ENCODE data around the gene CRYBG1. TPM values are rescaled to one million over a fixed set of nuclear protein-coding genes. Genes with fewer than 3 reads are reported as not detected.

Gene CRYBG1
- total and polyA plus RNA-seq, 2 donors (not counting 3 experiments of a cell fraction or from before 2014, with no cell fraction given): 4.1 to 30.1 TPM

DNA sequence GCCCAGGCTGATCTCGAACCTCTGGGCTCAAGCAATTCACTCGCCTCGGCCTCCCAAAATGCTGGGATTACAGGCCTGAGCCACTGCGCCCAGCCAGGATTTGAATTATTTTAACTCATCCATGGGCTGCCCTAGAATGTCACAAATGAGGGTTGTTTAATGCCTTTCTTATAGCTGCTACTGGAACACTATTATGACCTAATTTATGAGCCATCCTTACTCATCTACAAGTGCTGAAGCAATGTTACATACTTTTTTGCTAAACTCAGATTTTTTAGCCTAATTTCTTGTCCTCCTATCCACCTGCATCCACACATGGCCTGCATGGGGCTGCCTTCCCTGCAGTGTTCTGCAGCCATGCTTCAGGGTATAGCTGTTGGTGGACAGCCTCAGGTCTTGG is 208.9 kb downstream of the CRYBG1 start:
- peaks cover 1% of the 10 kb centered on the region for H3K4me1 ChIP-seq (ENCODE audit: control insufficient read depth, extremely low read depth, insufficient read depth, low read length)
- H4K20me1 ChIP-seq (replicated peaks; ENCODE audit: control insufficient read depth, extremely low read depth, insufficient read depth, low read length): no peaks in the 10 kb centered on the region
- TF ChIP-seq EZH2 (IDR thresholded peaks at IDR 0.05; ENCODE audit: borderline replicate concordance, low read depth, low read length, severe bottlenecking) (no peak), POLR2A (IDR thresholded peaks at IDR 0.05; ENCODE audit: low read depth, low read length) (no peak), JUN (IDR thresholded peaks at IDR 0.05; ENCODE audit: borderline replicate concordance, insufficient read depth, insufficient read length, low read depth) (no peak), FOS (IDR thresholded peaks at IDR 0.05; ENCODE audit: borderline replicate concordance, insufficient read depth, low read length) (no peak), GATA2 (IDR thresholded peaks at IDR 0.05; ENCODE audit: insufficient read depth, insufficient read length, low read depth, low read length) (no peak), POLR2AphosphoS5 (IDR thresholded peaks at IDR 0.05; ENCODE audit: insufficient read depth, low read depth, low read length) (no peak), MYC (IDR thresholded peaks at IDR 0.05; ENCODE audit: low read depth, low read length) (no peak)
- TF ChIP-seq, protein P1, sequence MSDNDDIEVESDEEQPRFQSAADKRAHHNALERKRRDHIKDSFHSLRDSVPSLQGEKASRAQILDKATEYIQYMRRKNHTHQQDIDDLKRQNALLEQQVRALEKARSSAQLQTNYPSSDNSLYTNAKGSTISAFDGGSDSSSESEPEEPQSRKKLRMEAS (IDR thresholded peaks at IDR 0.05; ENCODE audit: insufficient read depth, insufficient read length): no peak
- TF ChIP-seq, protein P2, sequence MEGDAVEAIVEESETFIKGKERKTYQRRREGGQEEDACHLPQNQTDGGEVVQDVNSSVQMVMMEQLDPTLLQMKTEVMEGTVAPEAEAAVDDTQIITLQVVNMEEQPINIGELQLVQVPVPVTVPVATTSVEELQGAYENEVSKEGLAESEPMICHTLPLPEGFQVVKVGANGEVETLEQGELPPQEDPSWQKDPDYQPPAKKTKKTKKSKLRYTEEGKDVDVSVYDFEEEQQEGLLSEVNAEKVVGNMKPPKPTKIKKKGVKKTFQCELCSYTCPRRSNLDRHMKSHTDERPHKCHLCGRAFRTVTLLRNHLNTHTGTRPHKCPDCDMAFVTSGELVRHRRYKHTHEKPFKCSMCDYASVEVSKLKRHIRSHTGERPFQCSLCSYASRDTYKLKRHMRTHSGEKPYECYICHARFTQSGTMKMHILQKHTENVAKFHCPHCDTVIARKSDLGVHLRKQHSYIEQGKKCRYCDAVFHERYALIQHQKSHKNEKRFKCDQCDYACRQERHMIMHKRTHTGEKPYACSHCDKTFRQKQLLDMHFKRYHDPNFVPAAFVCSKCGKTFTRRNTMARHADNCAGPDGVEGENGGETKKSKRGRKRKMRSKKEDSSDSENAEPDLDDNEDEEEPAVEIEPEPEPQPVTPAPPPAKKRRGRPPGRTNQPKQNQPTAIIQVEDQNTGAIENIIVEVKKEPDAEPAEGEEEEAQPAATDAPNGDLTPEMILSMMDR (IDR thresholded peaks at IDR 0.05; ENCODE audit: extremely low read depth in 1 of 2, insufficient read depth in 1 of 2, low read depth in 1 of 2, low read length in 2 of 2): no peak
- DNase-seq (ENCODE audit: low read depth, low spot score): no peak
- no peaks in the 10 kb centered on the region for H3K79me2 ChIP-seq (ENCODE audit: control insufficient read depth, insufficient read depth, low read length)
- intact Hi-C loops (cut with micrococcal nuclease): no loop called here
- H3K9me1 ChIP-seq (replicated peaks; ENCODE audit: control insufficient read depth, extremely low read depth, insufficient read depth, low read length): no peaks in the 10 kb centered on the region
- dilution Hi-C loops (cut with MboI; ENCODE audit: extremely low pct_ligation_motif_present, low sequenced_read_pairs): loop anchor here (25.0 kb wide), 1 partner anchor 132 kb away; no protein-coding TSS in a partner anchor
- H3K9me3 ChIP-seq (replicated peaks; ENCODE audit: control insufficient read depth, insufficient read depth, low read length): no peaks in the 10 kb centered on the region
- no peak for FAIRE-seq
- CTCF ChIA-PET: interaction anchor here (0.8 to 23.4 kb wide), 4 partner anchors 10 to 410 kb away, joined by 3 to 397 read pairs (median 4); no protein-coding TSS in a partner anchor
- no peak overlapping the region for H3K27ac ChIP-seq (ENCODE audit: insufficient read depth, low read depth, low read length)
- POLR2A ChIA-PET: no interaction called here
- H3K9ac ChIP-seq (replicated peaks; ENCODE audit: extremely low read depth, insufficient read depth, low read length): no peak overlapping the region
- H3K4me3 ChIP-seq (replicated peaks in 1 of 3; ENCODE audit: insufficient read depth in 1 of 3, low read depth in 1 of 3, low read length in 3 of 3): no peak overlapping the region
- H3K27me3 ChIP-seq (ENCODE audit: control insufficient read depth in 2 of 2, insufficient read depth in 2 of 2, low read length in 2 of 2): no peaks in the 10 kb centered on the region
- TSS peak; percentile 33 for BruUV-seq (replicated peaks)
- H3K36me3 ChIP-seq (ENCODE audit: control insufficient read depth in 2 of 2, extremely low read depth in 1 of 2, insufficient read depth in 2 of 2, low read length in 2 of 2): peaks cover 0 to 2% of the 10 kb centered on the region in 2 experiments
- no peak overlapping the region for H3K4me2 ChIP-seq (ENCODE audit: insufficient read depth, low read length)
- H2AFZ ChIP-seq (ENCODE audit: low read depth, low read length): no peak overlapping the region
